ENCODE measurements around the gene MYRIP.

The MYRIP gene

DNA sequence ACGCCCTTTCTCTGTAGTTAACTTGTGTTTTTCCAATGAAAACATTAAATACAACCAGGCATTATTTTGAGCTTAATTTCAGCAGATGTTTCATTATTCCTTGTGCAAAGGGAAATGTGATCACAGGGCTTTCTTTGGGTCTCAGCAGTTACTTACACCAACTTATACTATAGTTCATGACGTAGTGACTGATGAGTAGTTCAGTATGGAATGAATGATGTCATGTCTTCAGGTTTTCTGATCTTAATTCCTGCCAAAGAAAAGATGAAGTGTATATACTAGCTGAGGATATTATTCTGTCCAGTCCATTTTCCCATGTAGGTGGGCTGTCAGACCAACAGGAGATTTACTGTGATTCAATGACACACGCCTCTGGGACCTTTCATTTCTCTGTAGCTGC is 61.3 kb downstream of the MYRIP start:
- no peak overlapping the region for H3K27ac ChIP-seq
- TF ChIP-seq ZFX (IDR thresholded peaks at IDR 0.05), result no peak
- TF ChIP-seq, protein P1, sequence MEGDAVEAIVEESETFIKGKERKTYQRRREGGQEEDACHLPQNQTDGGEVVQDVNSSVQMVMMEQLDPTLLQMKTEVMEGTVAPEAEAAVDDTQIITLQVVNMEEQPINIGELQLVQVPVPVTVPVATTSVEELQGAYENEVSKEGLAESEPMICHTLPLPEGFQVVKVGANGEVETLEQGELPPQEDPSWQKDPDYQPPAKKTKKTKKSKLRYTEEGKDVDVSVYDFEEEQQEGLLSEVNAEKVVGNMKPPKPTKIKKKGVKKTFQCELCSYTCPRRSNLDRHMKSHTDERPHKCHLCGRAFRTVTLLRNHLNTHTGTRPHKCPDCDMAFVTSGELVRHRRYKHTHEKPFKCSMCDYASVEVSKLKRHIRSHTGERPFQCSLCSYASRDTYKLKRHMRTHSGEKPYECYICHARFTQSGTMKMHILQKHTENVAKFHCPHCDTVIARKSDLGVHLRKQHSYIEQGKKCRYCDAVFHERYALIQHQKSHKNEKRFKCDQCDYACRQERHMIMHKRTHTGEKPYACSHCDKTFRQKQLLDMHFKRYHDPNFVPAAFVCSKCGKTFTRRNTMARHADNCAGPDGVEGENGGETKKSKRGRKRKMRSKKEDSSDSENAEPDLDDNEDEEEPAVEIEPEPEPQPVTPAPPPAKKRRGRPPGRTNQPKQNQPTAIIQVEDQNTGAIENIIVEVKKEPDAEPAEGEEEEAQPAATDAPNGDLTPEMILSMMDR (conservative IDR thresholded peaks at IDR 0.05), result no peak

DNA sequence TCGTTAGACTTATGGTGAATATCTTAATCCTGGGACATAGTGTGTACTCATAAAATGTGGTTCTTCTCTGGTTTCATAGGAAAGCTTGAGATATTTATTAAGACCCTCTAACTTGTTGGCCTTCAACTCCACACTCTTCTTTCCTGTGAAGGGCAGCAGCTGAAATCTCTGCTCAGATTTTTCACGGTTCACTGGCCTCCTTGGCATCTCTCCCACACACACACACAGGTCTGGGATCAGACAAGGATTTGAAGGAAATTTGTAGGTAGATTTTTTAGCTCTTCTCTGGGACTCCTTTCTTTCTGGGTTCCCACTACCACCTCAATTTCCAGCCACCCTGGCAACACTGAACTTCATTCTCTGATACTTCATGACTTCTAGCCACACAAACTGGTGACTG is 70.2 kb downstream of the MYRIP start:
- no peak for TF ChIP-seq ZFX (IDR thresholded peaks at IDR 0.05)
- TF ChIP-seq, protein P1 (conservative IDR thresholded peaks at IDR 0.05), result no peak
- no peak overlapping the region for H3K27ac ChIP-seq

DNA sequence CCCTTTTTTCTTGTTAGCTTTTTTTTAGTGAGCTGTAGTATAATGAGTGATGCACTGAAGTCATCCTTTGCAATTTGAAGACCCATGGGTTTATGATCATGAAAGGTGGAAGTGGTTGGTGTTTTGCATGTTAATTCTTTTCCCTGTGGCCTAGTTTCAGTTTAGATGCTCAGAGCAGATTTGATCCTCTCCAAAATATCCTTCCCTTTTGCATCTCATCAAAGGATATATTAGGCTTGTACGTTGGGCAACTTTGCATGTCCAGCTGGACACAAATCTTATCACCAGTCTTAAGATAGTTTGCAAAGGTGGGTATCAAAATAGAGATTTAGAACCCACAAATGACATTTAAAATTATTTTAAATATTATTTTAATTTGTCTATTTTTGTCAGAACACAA is 72.7 kb downstream of the MYRIP start:
- H3K27ac ChIP-seq, result no peak overlapping the region
- TF ChIP-seq, protein P1 (conservative IDR thresholded peaks at IDR 0.05), result no peak
- no peak for TF ChIP-seq ZFX (IDR thresholded peaks at IDR 0.05)

DNA sequence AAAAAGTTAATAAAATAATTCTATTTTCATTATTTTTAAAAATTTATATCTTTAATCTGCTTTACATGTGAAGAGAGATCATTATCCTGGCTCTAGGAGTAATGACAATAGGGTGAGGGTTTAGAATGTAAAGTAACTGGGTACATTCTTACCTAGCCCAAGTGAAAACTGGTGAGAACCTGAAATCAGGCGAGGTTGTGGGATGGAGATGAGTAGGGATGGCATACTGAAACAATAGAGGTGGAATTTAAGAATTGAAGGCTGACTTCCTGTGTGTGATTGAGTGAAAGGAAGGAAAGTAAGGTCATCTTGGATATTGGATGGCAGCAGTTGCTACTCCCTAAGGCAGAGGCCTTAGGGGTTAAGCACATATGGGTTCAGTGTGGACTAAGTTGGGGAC is 82.7 kb downstream of the MYRIP start:
- H3K27ac ChIP-seq, result no peak overlapping the region
- TF ChIP-seq ZFX (IDR thresholded peaks at IDR 0.05), result no peak
- TF ChIP-seq, protein P1 (conservative IDR thresholded peaks at IDR 0.05), result no peak

DNA sequence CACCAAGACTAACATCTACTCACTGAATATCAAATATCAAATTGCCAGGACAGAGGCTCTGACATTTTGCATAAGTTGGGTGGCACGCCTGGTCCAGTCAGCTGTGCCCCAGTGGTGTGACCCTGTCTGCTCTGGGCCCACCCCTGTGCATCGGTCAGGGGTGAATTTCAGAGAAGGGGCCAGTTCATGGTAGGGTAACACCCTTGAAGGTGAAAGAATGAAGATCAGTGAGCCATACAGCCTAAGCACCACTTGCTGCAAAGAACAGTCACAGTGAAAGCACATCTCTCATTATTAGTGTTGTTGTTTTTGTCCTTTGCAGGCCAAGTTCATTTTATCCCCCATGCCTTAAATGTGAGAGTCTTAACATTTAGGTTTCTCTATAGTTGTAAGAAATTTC is 86.8 kb downstream of the MYRIP start:
- H3K27ac ChIP-seq, result no peak overlapping the region
- no peak for TF ChIP-seq ZFX (IDR thresholded peaks at IDR 0.05)
- TF ChIP-seq, protein P1 (conservative IDR thresholded peaks at IDR 0.05), result no peak

DNA sequence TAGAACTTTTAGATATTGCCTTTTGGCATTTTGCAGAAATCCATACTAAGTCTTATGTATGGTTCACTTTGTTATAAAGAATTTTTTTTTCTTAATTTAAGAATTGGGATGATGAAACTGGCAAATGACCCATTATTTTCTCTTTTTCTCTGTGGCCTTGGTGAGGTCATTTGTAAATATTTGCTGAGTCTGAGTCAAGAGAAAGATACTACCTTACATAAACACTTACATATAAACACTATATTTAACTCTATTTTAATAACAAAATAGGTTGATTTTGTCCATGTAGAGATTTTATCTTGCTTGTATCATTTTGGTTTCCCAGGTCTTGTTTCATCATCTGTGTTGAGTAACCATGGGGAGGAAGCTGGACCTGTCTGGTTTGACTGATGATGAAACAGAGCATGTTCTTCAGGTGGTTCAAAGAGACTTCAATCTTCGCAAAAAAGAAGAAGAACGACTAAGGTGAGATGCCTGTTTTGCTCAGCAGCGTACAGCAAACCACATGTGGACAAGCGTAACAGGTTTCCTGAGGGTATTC is 91.1 kb downstream of the MYRIP start:
- no peak overlapping the region; the same call in 1 of the 2 replicates for H3K27ac ChIP-seq
- no peak for TF ChIP-seq ZFX (IDR thresholded peaks at IDR 0.05)
- TF ChIP-seq, protein P1 (conservative IDR thresholded peaks at IDR 0.05), result no peak

DNA sequence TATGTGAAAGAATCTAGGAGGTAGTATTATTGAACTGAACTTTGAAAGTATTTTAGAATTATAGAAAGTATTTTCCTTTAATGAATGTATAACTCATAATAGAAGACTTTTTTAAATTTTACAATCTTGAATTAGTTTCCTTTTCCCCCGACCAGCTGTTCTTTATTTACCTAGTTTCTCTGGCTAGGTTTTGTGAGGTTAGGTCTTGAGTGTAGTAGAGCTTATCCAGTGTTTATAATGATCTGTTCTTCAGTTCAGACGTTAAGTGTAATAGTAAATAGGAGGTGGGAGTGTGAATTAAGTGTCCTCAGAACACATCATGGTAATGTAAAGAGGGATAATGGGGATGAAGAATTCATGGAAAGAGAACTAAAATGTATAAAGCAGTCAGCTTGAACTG is 93.8 kb downstream of the MYRIP start:
- H3K27ac ChIP-seq, result no peak overlapping the region
- no peak for TF ChIP-seq ZFX (IDR thresholded peaks at IDR 0.05)
- TF ChIP-seq, protein P1 (conservative IDR thresholded peaks at IDR 0.05), result no peak

Data from C4-2B (cell line).